GM12865 (cell line): Measurements from ENCODE around the gene OR6K3.

ENCODE experiments used
- DNase-seq: peaks from one replicate; pipeline ENCODE4 v3.0.0; 2010; ENCODE audit warnings: low read depth
- H3K4me3 ChIP-seq: 2 replicates; pipeline ENCODE4 v1.5.1; 2011; ENCODE audit warnings: mild to moderate bottlenecking, low read depth, low read length, control low read depth
- TF ChIP-seq, protein P1 (sequence below): IDR thresholded peaks from 2 replicates; pipeline ENCODE4 v1.5.1; 2011; ENCODE audit warnings: low read length, control low read depth, low read depth, inconsistent platforms; ENCODE audit not compliant: insufficient read depth; ENCODE audit errors: missing control alignments

OR6K3 gene, protein sequence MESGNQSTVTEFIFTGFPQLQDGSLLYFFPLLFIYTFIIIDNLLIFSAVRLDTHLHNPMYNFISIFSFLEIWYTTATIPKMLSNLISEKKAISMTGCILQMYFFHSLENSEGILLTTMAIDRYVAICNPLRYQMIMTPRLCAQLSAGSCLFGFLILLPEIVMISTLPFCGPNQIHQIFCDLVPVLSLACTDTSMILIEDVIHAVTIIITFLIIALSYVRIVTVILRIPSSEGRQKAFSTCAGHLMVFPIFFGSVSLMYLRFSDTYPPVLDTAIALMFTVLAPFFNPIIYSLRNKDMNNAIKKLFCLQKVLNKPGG

DNA sequence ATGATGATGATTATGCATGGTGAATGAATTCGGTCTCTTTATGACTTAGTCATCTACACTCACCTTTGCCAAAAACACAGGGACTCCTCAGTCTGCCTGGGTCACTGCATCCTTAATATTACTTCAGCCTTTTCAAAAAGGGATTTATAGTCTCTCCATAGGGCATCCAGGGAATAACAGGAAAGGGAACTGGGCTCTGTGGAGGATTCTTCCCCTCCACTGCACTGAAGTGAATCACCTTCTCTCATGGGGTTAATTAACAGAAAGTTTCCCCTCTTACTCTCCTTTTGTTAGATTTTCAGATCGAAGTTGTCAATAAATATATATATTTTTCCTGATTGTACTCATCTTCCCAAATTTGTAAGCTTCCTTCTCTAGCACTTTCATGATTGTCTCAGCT is at the start of gene OR6K3:
Gene OR6K3 (minus strand): TSS at position 101 of the 400 bp plus-strand sequence. CDS start 2,605 bp downstream, outside the sequence.
- H3K4me3 ChIP-seq = no peak within 1 kb of the TSS
- DNase-seq = no peak
- TF ChIP-seq, protein P1, sequence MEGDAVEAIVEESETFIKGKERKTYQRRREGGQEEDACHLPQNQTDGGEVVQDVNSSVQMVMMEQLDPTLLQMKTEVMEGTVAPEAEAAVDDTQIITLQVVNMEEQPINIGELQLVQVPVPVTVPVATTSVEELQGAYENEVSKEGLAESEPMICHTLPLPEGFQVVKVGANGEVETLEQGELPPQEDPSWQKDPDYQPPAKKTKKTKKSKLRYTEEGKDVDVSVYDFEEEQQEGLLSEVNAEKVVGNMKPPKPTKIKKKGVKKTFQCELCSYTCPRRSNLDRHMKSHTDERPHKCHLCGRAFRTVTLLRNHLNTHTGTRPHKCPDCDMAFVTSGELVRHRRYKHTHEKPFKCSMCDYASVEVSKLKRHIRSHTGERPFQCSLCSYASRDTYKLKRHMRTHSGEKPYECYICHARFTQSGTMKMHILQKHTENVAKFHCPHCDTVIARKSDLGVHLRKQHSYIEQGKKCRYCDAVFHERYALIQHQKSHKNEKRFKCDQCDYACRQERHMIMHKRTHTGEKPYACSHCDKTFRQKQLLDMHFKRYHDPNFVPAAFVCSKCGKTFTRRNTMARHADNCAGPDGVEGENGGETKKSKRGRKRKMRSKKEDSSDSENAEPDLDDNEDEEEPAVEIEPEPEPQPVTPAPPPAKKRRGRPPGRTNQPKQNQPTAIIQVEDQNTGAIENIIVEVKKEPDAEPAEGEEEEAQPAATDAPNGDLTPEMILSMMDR = no peak

DNA sequence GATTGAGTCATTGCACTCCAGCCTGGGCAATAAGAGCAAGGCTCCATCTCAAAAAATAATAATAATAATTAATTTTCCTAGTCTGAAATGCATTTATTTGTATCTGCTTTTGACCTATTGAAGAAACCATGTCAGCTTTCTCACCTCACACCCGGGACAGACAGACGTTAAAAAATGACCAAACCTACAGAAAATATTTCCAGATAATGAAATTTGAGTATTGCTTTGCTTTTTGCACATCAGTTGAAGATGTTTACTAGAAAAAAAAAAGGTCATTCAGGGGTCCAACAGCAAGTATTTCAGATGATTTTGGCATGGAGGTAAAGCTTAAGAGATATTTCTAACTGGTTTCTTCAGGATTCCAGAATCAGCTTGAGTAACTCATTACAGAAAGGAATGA is 33.9 kb upstream of the OR6K3 start, which contains the start of gene OR6K6:
Gene OR6K6 (plus strand): TSS at position 301 of the 400 bp plus-strand sequence. CDS start 168 bp downstream, outside the sequence.
- TF ChIP-seq, protein P1 = no peak
- H3K4me3 ChIP-seq = no peak within 1 kb of the TSS
- no peak for DNase-seq

DNA sequence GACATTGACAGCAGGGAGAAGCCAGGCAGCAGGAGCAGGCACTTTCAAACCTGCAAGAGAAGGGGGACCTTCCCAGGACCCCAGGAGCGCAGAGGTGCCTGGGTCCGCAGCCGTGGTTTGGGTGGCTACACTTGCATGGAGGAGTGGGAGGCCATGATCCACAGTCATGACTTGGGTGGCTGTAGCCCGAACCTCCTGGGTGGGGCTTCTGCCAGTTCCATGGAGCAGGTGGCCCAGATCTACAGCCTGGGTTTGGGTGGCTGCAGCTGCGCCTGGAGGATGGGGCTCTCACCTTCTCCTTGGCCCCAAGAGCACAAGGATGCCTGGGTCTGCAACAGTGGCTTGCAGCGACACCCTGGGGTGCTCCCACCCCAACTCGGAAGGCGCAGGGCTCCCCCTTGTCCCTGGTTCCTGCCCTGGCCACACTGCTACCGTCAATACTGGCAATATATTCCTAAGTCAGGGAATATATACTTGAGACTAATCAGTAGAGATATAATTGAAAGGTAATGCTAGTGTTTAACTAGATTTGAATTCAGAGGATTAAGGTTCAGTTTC is 31.7 kb upstream of the OR6K3 start:
- TF ChIP-seq, protein P1 = no peak
- H3K4me3 ChIP-seq = no peak overlapping the region
- no peak for DNase-seq

DNA sequence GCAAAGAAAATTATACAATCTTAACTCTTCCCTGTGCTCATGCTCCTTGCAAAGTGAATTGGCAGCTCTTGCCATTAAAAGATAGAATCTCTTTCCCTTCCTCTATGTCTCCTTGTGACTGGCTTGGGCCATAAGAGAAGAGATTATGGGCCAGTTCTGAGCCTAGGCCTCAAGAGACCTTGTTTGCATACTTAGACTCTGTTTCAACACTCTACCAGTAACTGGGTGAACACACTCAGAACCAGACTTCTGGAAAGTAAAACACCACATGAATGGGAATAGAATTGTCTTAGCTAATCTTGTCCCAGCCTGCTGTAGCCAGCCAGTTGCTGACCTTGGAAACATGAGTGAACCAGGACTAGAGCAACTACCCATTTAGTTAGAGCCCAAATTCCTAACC is 15.3 kb upstream of the OR6K3 start:
- DNase-seq = no peak
- TF ChIP-seq, protein P1 = no peak

DNA sequence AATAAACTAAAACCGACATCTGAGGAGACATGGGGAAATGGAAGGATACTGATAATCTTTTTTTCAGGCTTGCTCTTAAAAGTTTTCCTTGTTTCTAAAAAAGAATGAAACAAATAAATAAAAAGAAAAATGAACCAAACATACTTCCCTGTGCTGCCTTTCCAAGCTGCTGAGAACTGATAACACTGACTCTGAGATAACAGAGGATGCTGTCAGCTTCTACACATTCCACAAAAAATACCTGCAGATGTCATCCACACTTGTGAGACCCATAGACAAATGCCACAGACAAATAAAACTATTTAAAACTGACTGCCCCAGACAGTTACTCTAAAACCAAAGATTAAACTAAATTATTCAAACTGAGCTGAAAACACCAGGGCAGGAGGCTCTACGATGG is 12.0 kb upstream of the OR6K3 start:
- TF ChIP-seq, protein P1 = no peak
- DNase-seq = no peak
- H3K4me3 ChIP-seq = no peak overlapping the region

More for the DNA sequence above, 15.3 kb upstream of the OR6K3 start:
- no peak overlapping the region for H3K4me3 ChIP-seq

DNA sequence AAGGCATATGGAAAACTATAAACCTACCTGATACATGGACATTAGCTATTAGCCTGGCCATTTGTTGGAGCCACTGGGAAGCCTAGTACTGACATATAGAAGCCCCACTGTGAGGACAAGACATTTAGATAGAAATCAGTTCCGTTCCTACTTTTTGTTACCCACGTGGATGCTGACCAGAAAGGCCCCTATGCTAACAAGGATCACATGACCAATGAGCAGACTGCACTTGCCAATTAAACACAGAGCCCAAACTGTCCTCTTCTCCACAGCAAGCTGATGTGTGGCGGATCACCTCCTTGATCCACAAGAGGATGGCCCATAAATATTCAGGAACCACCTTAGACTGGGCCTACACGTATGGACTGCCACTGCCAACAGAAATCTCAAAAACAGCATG is 11.2 kb upstream of the OR6K3 start:
- TF ChIP-seq, protein P1 = no peak
- no peak overlapping the region for H3K4me3 ChIP-seq
- DNase-seq = no peak

DNA sequence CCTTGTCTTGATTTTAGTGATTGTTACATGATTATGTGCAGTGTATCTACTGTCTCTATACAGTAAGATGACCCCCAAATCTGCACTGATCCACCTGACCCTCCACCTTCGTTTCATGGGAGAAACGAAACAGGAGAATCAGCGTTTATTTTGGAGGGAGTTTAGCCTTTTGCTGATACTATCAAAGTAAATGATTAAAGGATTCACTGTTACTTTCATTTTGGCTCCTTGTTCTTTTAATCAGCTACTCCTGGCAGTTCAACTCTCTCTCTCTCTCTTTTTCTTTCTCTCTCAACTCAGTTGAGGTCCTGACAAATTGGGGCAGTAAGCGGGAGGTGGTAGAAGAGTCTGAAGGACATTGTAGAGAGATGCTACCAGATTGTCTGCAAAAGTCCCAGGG is 9.9 kb upstream of the OR6K3 start:
- no peak overlapping the region for H3K4me3 ChIP-seq
- TF ChIP-seq, protein P1 = no peak
- no peak for DNase-seq
